Body of pancreas (tissue), 4 donors: ENCODE measurements around the gene PSD4. TPM values are rescaled to one million over a fixed set of nuclear protein-coding genes. Genes with fewer than 3 reads are reported as not detected.

ENCODE experiments used
- ATAC-seq: fragments of 150-250 bp; one replicate; pipeline ENCODE4 v1.9.1; 2016
- DNase-seq, 4 donors: peaks; one replicate each; pipeline ENCODE4 v3.0.0-alpha.2; 2019
- H3K27ac ChIP-seq, 4 donors: fragments of 200-600 bp; sonication (generic); 1 replicate in 3 of 4; 2 replicates in 1 of 4; pipeline versions ENCODE4 v1.5.1 to v1.6.1; 2016 to 2019; ENCODE audit warnings: mild to moderate bottlenecking in 1 of 4, mixed read lengths in 1 of 4, moderate library complexity in 1 of 4
- H3K27me3 ChIP-seq, 2 donors: fragments of 200-600 bp; sonication (generic); one replicate each; pipeline ENCODE4 v1.6.0; 2016; ENCODE audit warnings: mild to moderate bottlenecking in 1 of 2
- H3K36me3 ChIP-seq, 2 donors: fragments of 200-600 bp; sonication (generic); replicated peaks in 1 of 2; 2 replicates each; pipeline ENCODE4 v1.5.1; 2016; ENCODE audit warnings: low read depth in 2 of 2; ENCODE audit not compliant: insufficient read depth in 1 of 2
- H3K4me1 ChIP-seq: fragments of 200-600 bp; sonication (generic); one replicate; pipeline ENCODE4 v1.6.0; 2016
- H3K4me3 ChIP-seq, 2 donors: fragments of 200-600 bp; sonication (generic); 1 replicate in 1 of 2; 2 replicates in 1 of 2; pipeline ENCODE4 v1.5.1; 2016 to 2019
- H3K9me3 ChIP-seq, 3 donors: fragments of 200-600 bp; sonication (generic); 1 replicate in 2 of 3; 2 replicates in 1 of 3; pipeline ENCODE4 v1.5.1; 2016
- CTCF ChIP-seq, 7 experiments: fragments of 450-650 bp in 4 of 7; fragments of 200-600 bp in 3 of 7; sonication (generic) in 3 of 7; IDR thresholded peaks; one replicate each; pipeline ENCODE4 v1.5.1; 2016 to 2019; ENCODE audit warnings: antibody characterized with exemption in 7 of 7
- POLR2A ChIP-seq, 3 donors: fragments of 450-650 bp; IDR thresholded peaks; one replicate each; pipeline ENCODE4 v1.6.1; 2016; ENCODE audit warnings: antibody characterized with exemption in 3 of 3, mild to moderate bottlenecking in 2 of 3
- WGBS, 2 donors: methylation state at CpG; one replicate each; pipeline ENCODE4 v1.1.5; 2017; 5-methylcytosine and 5-hydroxymethylcytosine counted together
- intact Hi-C: fragments of 100-400 bp; cut with DNase I; formaldehyde crosslinking; loops from one replicate; pipeline ENCODE4 v1.15.1; 2023
- total RNA-seq, 2 donors: library from RNA; depleted of rRNA; stranded (reverse); fragments of >200 nt; gene quantifications; one replicate each; pipeline ENCODE4 v1.1.0, GENCODE V29; 2016

Gene PSD4
- total RNA-seq, 2 donors from 2014 or later: 40.5 to 83.4 TPM

- Histone ChIP-seq H3K27ac (no peak overlapping the region), H3K4me1 (peaks cover 20% of the 10 kb centered on the region)
- ATAC-seq: no peak
Measured at GRCh38 chr2:113227290-113227689, 53.5 kb downstream of the PSD4 start.

GRCh38 chr2:113227698-113228097, 53.9 kb downstream of the PSD4 start:
- no peak for TF ChIP-seq CTCF (IDR thresholded peaks at IDR 0.05)
- TF ChIP-seq POLR2A (IDR thresholded peaks at IDR 0.05): no peak
- ATAC-seq (no peak), DNase-seq (no peak)
- no peaks in the 10 kb centered on the region for H3K9me3 ChIP-seq
- no peak overlapping the region for H3K27ac ChIP-seq
- peaks cover 20% of the 10 kb centered on the region for H3K4me1 ChIP-seq
- WGBS, 2 donors: 76 to 99% methylated on average over 3 of the region's 3 CpGs
- intact Hi-C loops: no loop called here
- no peaks in the 10 kb centered on the region for H3K27me3 ChIP-seq
- H3K36me3 ChIP-seq: no peaks in the 10 kb centered on the region
- H3K4me3 ChIP-seq: no peak overlapping the region

More at GRCh38 chr2:113227290-113227689, 53.5 kb downstream of the PSD4 start:
- DNase-seq: no peak
- no peaks in the 10 kb centered on the region for H3K27me3 ChIP-seq
- H3K4me3 ChIP-seq: no peak overlapping the region
- no peaks in the 10 kb centered on the region for H3K36me3 ChIP-seq
- 62 to 81% methylated on average over 1 of the region's 1 CpG for WGBS, 2 donors
- H3K9me3 ChIP-seq: no peaks in the 10 kb centered on the region
- TF ChIP-seq CTCF (IDR thresholded peaks at IDR 0.05) (no peak), POLR2A (IDR thresholded peaks at IDR 0.05) (no peak)
- intact Hi-C loops: no loop called here

- intact Hi-C loops: no loop called here
- Histone ChIP-seq H3K9me3 (no peaks in the 10 kb centered on the region), H3K4me1 (peaks cover 20% of the 10 kb centered on the region), H3K4me3 (no peak overlapping the region), H3K27me3 (no peaks in the 10 kb centered on the region), H3K27ac (no peak overlapping the region), H3K36me3 (no peaks in the 10 kb centered on the region)
- DNase-seq: no peak
- TF ChIP-seq CTCF (IDR thresholded peaks at IDR 0.05): no peak
- no peak for TF ChIP-seq POLR2A (IDR thresholded peaks at IDR 0.05)
- WGBS, 2 donors: 73 to 90% methylated on average over 1 of the region's 1 CpG
- no peak for ATAC-seq
Measured at GRCh38 chr2:113228351-113228750, 54.6 kb downstream of the PSD4 start.

- intact Hi-C loops: no loop called here
- TF ChIP-seq POLR2A (IDR thresholded peaks at IDR 0.05): no peak
- no peak for TF ChIP-seq CTCF (IDR thresholded peaks at IDR 0.05)
- H3K27me3 ChIP-seq: no peaks in the 10 kb centered on the region
- no peak overlapping the region for H3K4me3 ChIP-seq
- WGBS, 2 donors: 35 to 43% methylated on average over 3 of the region's 3 CpGs
- DNase-seq: no peak
- H3K9me3 ChIP-seq: no peaks in the 10 kb centered on the region
- no peaks in the 10 kb centered on the region for H3K36me3 ChIP-seq
- H3K4me1 ChIP-seq: peaks cover 23% of the 10 kb centered on the region
- H3K27ac ChIP-seq: peak overlapping the region in 2 of 4 donors; percentile 32 to 42
- no peak for ATAC-seq
Measured at GRCh38 chr2:113228991-113229716, 55.4 kb downstream of the PSD4 start.

GRCh38 chr2:113229795-113230194, 56.0 kb downstream of the PSD4 start:
- Histone ChIP-seq H3K4me1 (peaks cover 24% of the 10 kb centered on the region), H3K4me3 (no peak overlapping the region), H3K27ac (peak overlapping the region in 2 of 4 donors; percentile 32 to 42), H3K27me3 (no peaks in the 10 kb centered on the region), H3K9me3 (no peaks in the 10 kb centered on the region), H3K36me3 (no peaks in the 10 kb centered on the region)
- TF ChIP-seq POLR2A (IDR thresholded peaks at IDR 0.05) (no peak), CTCF (IDR thresholded peaks at IDR 0.05) (no peak)
- no peak for DNase-seq
- intact Hi-C loops: no loop called here
- WGBS, 2 donors: 61 to 67% methylated on average over 3 of the region's 3 CpGs
- ATAC-seq: no peak
